ENCODE measurements around the gene RIPK4.
A peak's percentile ranks its signal among the peaks of the same experiment; 100 is the strongest.
"Not testable (repeated sequence)": the region's sequence is repeated elsewhere in the genome, so short reads cannot be mapped to it uniquely, and the experiment has no call there.

RIPK4 gene

GRCh38 chr21:41737651-41738324 lies 29.1 kb downstream of the RIPK4 start:
- DNase-seq (ENCODE audit: low spot score) = no peak

GRCh38 chr21:41736423-41736822 lies 30.4 kb downstream of the RIPK4 start:
- no peak for DNase-seq (ENCODE audit: low spot score)

GRCh38 chr21:41733951-41734689 lies 32.7 kb downstream of the RIPK4 start:
- no peak for DNase-seq (ENCODE audit: low spot score)

GRCh38 chr21:41731081-41731480 lies 35.8 kb downstream of the RIPK4 start:
- no peak for DNase-seq (ENCODE audit: low spot score)

DNA sequence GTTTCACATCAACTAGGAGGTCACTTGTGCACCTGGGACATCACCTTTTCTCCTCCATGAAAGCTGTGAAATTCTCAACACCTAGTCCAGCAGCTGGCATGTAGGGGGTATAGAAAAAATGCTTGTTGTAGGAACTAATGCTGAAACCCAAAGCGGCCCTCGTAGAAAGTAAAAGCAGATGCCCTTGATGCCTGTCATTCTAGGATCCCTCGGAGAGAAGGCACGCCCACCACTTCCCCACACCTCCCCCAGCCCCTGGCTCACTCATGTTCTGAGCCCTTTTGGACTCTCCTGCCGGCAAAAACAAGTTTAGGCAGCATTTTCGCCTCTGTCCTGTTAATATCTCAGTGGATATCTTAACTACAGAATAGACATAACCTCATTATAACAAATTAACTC lies 36.5 kb downstream of the RIPK4 start:
- DNase-seq (ENCODE audit: low spot score) = no peak

DNA sequence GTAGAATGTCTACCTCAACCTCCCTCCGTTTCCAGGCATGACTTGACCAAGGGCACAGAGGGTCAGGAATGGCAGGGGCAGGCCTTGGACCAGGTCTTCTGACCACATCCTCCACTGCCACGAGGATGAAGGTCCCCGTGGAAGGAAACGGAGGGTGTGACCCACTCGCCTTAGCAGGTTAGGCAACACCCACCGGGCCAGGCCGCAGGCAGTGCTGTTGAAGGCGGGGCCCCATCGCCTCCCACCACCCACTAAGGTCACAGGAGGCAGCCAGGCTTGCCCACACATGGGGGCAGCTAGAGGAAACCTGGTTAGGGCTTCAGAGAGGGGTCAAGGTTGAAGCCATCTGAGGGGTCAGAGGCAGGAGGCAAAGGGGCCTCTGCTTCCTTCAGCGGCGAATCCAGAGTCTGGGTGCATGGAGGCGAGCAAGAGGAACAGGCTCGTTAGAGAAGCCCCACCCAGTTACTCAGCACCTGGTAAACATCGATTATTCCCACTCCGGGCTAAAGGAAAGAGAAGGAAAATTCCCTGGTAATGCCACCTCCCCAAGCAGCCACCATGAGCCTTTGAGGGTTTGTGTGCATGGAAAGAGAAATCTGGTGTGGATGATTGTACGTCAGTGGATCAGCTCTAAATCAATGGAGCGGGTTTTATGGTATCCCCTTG lies 37.0 kb downstream of the RIPK4 start:
- no peak for DNase-seq (ENCODE audit: low spot score)

DNA sequence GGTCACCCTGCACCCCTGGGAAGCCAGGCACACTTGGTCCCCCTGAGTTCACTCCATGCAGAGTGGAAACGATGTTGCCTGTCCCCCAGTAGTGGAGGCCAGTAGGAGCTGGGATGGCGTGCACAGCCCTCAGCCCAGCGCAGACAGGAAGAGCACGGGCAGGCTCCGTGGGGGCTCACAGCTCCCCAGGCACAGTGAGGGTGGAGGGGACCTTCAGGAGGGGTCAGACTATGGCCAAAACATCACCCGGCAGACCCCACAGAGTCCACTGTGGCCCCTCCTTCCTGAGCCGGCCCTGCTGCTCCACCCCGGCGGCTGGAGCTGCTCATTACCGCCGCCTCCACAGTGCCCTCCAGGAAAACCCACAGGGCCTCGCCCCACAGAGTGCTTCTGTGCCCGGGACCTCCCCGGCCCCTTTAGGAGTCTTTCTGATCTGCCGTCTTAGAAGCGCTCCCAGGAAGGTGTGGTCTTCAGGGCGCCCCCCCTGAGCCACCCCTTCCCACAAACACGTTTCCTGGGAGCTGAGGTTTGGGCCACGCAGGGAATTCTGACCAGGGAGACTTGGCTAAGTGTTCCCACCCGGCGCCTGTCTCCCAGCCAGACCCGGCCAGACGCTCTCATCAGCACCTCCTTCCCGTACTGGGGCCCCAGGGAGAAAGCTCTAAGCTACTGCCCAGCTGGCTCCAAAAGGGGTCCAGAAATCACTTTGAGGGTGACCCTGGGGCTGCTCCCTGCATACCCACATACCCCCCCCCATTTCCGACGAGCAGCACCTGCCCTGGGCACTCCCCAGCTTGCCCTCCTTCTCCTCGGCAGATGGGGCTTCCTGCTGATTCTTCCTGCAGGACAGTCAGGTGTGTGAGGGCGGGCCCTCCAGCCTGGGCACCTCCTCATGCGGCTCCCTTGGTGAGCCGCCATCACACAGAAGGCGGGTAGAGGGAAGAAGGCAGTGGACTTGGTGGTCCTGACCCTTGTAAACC lies 38.8 kb downstream of the RIPK4 start:
- no peak for DNase-seq (ENCODE audit: low spot score)

DNA sequence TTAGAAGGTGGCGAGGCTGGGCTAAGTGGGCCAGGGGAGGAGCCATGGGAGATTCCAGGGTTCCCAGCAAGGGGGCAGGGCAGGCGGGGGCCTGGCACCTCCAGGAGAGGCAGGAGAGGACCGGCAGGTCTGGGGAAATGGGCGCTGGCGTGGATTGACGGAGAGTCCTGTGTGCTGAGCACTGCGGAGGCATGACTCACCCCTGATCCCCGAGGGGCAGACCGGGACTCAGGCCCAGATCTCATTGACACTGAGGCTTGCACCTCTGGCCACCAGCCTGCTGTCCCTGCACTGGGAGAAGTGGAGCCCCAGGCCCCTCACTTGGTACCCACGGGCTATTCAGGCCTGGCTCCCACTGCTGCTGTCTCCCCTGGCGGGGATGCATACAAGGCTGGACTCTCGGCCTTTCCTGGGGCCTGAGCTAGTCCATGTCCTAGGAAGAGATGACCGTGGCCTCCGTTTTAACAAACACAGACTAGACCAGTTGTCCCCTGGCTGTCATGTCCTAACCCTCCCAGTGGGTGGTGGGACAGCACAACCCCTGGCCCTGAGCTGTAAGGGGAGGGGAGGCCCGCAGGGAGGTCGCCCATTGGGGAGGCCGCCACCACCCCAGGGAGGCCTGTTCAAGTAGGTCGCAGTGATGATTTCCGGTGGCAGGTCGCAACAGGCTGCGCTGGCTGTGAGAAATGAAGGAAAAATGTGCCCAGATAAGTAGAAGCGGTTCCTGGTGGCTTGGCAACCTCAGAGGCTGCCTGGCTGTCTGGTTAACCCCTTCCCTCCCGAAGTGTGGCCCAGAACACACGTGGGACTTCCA lies 39.7 kb downstream of the RIPK4 start:
- peak; percentile 90 for DNase-seq (ENCODE audit: low spot score)

- DNase-seq (ENCODE audit: low spot score) = no peak
Observed at GRCh38 chr21:41726630-41726969, 40.3 kb downstream of the RIPK4 start.

DNA sequence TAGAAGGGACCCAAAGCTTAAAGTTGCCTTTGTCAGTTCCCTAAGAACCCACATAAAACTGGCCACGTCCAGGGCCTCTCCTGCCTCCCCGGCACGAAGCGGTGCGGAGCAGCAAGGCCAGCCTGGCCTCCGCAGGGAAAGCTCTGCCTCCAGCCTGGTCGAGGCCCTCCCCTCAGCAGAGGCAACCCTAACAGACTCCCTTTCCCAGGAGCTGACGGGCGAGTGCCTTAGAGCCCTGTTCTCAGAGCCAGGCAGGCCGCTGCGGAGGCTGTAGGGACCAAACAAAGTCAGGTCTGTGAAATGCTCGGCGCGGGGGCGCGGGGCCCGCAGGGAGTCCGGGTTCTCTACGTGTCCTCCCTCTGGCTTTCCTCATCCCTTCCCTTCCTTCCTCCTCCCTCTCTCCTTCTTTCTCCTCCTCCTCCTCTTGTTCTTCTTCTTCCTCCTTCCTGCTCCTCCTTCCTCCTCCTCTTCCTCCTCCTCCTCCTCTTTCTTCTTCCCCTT lies 40.7 kb downstream of the RIPK4 start:
- no peak for DNase-seq (ENCODE audit: low spot score)

GRCh38 chr21:41725421-41726031 lies 41.3 kb downstream of the RIPK4 start:
- no peak for DNase-seq (ENCODE audit: low spot score)

DNA sequence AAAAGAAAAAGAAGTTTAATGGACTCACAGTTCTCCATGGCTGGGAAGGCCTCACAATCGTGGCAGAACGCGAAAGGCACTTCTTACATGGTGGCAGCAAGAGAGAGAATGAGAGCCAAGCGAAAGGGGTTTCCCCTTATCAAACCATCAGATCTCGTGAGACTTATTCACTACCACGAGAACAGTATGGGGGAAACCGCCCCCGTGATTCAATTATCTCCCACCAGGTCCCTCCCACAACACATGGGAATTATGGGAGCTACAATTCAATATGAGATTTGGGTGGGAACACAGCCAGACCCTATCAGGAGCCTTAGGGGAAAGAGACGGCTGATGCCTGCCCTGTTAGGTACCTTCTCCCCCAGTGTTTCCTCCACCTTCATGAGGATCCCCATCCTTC lies 43.0 kb downstream of the RIPK4 start:
- DNase-seq (ENCODE audit: low spot score) = not testable (repeated sequence)

DNA sequence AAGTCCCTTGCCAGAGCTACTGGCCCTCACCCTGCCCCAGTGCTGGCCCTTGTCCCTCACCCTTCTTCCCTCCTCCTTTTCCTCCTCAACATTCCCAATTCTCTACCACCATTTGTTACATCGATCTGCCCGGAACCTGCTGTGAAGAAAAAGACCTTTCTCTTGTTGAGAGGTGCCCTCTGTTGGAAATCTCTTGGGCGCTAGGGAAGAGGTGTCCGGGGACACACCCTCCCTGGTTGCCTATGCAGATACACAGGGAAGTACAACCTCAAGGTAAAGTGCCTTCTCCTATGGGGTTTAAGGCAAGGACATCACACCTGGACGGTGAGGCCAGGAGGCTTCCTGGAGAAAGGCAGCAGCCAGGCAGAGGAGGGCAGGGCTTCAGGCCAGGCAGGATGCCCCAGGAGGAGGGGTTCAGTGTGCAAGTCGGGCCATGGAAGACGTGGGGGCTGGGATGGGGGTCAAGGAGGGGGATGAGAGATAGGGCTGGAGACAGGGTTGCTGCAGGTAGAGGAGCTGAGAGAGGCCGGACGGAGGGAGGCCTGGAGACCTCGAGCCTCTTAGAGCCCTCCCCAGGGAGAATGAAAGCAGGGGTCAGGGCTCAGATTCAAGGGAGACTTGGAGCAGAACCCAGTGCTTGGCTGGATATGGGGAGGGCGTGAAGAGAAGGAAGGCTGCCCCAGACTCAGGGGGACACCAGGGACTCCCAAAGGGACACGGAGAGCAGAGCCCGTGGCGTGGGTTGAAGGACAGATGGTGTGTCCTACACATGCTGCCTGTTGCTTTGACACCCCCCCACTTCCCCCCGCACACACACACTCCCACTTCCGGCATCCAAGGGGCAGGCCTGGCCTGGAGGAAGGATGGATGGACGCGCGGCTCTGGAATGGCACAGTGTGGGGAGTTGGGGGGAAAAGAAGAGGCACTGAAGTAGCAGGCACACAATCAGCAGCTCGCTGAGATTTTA lies 44.5 kb downstream of the RIPK4 start:
- no peak for DNase-seq (ENCODE audit: low spot score)

DNA sequence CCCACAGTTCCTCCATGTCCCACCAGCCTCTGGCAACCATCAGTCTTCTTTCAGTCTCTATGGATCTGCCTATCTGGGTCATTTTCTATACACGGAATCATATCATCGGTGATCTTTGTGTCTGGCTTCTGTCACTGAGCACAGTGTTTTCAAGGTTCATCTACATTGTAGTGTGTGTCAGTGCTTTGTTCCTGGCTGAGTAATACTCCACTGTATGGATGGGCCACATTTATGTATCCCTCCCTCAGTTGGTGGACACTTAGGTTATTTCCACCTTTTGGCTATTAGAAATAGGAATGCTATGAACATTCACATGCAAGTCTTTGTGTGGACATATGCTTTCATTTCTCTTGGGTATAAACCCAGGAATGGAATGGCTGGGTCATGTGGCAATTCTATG lies 46.6 kb downstream of the RIPK4 start:
- DNase-seq (ENCODE audit: low spot score) = no peak

DNA sequence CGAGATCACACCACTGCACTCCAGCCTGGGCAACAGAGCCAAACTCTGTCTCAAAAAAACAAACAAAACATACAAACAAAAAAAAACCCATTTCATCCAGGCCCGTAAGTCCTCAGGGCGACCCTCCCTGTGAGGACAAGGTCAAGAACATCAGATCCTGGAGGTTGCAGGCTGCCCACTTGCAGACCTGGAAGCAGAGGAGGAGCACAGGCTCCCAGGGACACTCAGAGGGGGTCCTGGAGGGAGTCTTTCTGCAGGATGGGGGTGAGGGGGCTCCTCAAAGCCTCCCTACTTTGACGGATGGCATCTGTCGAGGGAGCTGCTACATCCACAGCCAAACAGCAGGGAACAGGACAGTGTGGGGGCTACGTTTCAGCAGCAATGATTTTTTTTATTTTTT lies 47.2 kb downstream of the RIPK4 start:
- DNase-seq (ENCODE audit: low spot score) = no peak

DNA sequence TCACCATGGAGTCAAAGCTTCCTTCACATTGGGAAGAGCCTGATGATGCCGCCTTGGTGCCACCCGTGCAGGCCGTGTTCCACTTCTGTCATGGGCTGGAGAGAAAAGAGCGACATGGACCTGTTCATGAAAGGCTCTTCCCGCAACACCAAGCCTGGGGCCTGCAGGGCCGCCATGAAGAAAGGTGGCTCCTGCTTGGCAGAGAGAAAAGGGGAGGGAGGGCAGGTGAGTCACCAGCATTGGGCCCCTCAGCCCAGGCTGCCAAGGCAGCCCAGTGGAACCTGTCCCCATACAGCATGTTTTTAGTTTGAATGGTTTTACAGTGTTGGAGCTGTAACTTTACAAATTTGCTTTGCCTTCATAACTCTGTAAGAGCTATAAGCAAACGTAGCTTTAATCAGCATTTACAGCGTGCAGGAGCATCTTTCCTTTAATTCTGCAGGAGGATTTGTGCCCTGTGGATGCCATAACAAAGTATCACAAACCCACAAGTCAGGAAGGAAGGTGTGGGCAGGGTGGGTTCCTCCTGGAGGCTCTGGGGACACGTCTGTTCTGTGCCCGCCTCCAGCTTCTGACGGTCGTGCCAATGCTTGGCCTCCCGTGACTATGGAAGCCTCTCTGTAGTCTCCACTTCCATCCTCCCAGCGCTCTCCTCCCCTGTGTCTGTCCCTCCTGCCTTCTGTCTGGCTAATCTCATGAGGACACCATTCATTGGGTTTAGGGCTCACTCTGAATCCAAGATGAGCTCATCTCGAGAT lies 49.1 kb downstream of the RIPK4 start:
- DNase-seq (ENCODE audit: low spot score) = no peak

- no peak for DNase-seq (ENCODE audit: low spot score)
Observed at GRCh38 chr21:41716751-41717150, 50.1 kb downstream of the RIPK4 start.

- DNase-seq (ENCODE audit: low spot score) = no peak
Observed at GRCh38 chr21:41715649-41716281, 51.1 kb downstream of the RIPK4 start.

All from hepatic stellate cell (primary cell).